ENCODE results near the gene MAT2A.

DNA sequence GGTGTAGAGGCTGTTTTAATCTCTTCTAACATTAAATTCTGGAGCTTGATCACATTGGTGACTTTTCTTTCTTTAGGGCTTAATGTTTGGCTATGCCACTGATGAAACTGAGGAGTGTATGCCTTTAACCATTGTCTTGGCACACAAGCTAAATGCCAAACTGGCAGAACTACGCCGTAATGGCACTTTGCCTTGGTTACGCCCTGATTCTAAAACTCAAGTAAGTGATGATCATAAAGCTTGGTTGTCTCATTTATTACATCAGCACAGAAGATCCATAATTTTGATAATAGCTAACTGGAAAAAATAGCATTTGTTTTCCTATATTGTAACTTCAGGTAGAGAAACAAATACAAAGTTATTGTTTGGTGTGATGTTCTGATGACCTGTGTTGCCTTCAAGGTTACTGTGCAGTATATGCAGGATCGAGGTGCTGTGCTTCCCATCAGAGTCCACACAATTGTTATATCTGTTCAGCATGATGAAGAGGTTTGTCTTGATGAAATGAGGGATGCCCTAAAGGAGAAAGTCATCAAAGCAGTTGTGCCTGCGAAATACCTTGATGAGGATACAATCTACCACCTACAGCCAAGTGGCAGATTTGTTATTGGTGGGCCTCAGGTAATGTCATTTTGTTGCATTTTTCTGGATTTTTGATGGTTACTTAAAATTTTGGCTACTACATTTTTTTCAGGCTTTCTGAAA lies 2.9 kb downstream of the MAT2A start:
- TF ChIP-seq TBP (optimal IDR thresholded peaks at IDR 0.05; ENCODE audit: low read depth, low read length) (no peak), MEF2A (IDR thresholded peaks at IDR 0.05; ENCODE audit: control insufficient read depth, low read depth, low read length) (no peak), GATA2 (CRISPR knock-in tag; IDR thresholded peaks at IDR 0.05) (no peak), ZNF174 (CRISPR knock-in tag; IDR thresholded peaks at IDR 0.05) (no peak), MAZ (CRISPR knock-in tag; conservative IDR thresholded peaks at IDR 0.05 in 1 of 2, IDR thresholded peaks at IDR 0.05 in 1 of 2) (no peak), FOXA3 (CRISPR knock-in tag; conservative IDR thresholded peaks at IDR 0.05 in 1 of 2, IDR thresholded peaks at IDR 0.05 in 1 of 2) (no peak), POLR2AphosphoS5 (IDR thresholded peaks at IDR 0.05; ENCODE audit: control insufficient read depth, insufficient read depth, low read depth, low read length) (no peak), MYC (IDR thresholded peaks at IDR 0.05; ENCODE audit: low read depth, low read length) (no peak), MYC (CRISPR knock-in tag; IDR thresholded peaks at IDR 0.05; ENCODE audit: borderline replicate concordance, low read depth) (no peak), CTCF (IDR thresholded peaks at IDR 0.05 in 2 of 3, conservative IDR thresholded peaks at IDR 0.05 in 1 of 3; ENCODE audit: insufficient read depth in 2 of 3, low read depth in 1 of 3, low read length in 3 of 3) (no peak), FOXM1 (IDR thresholded peaks at IDR 0.05; ENCODE audit: low read depth) (no peak), FOXM1 (CRISPR knock-in tag; IDR thresholded peaks at IDR 0.05; ENCODE audit: low read depth) (no peak), PHF8 (IDR thresholded peaks at IDR 0.05; ENCODE audit: borderline replicate concordance, low read length) (no peak), PHF20 (IDR thresholded peaks at IDR 0.05; ENCODE audit: partially characterized antibody) (no peak), ZNF398 (CRISPR knock-in tag; IDR thresholded peaks at IDR 0.05) (no peak), SRF (CRISPR knock-in tag; IDR thresholded peaks at IDR 0.05) (no peak)

All from K562 (cell line).